PC-3 (cell line): ENCODE results near the gene OR6K6. TPM values are rescaled to one million over a fixed set of nuclear protein-coding genes. Genes with fewer than 3 reads are reported as not detected.

Source experiments
- ATAC-seq: fragments of 200-7000 bp; cut with Tn5 transposase; 2 replicates; pipeline ENCODE4 v1.9.1; 2020; ENCODE audit warnings: mild to moderate bottlenecking, moderate library complexity
- Bru-seq: library from RNA; stranded (reverse); fragments of 400-500 nt; gene quantifications from one replicate; lab custom pipeline; 2021; lab: Mats Ljungman, UMichigan
- BruChase-seq, 2 experiments: library from RNA; stranded (reverse); fragments of 400-500 nt; gene quantifications; one replicate each; lab custom pipeline; 2021; lab: Mats Ljungman, UMichigan
- BruUV-seq: library from RNA; stranded (reverse); fragments of 400-500 nt; replicated peaks from 2 replicates; lab custom pipeline; 2021; lab: Mats Ljungman, UMichigan
- CTCF ChIA-PET: fragments of 300-600 bp; sonication (Branson Sonifier 250); formaldehyde crosslinking; loops from one replicate; lab custom pipeline; 2022; ENCODE audit warnings: antibody characterized with exemption; lab: Charles Lee
- POLR2A ChIA-PET: fragments of 300-600 bp; sonication (Branson Sonifier 250); formaldehyde crosslinking; loops from one replicate; lab custom pipeline; 2022; ENCODE audit warnings: antibody characterized with exemption; ENCODE audit not compliant: unreplicated experiment; lab: Charles Lee
- DNase-seq: peaks from one replicate; pipeline ENCODE4 v3.0.0-alpha.2; 2015
- H2AFZ ChIP-seq: fragments of 300-600 bp; sonication (generic); 2 replicates; pipeline ENCODE4 v1.6.0; 2016; ENCODE audit warnings: antibody characterized with exemption, low read length
- H3F3A ChIP-seq: fragments of 300-600 bp; sonication (generic); one replicate; pipeline ENCODE4 v1.6.0; 2017; ENCODE audit warnings: antibody characterized with exemption, low read length, control low read depth, mild to moderate bottlenecking; ENCODE audit not compliant: unreplicated experiment
- H3K27ac ChIP-seq: fragments of 300-600 bp; sonication (generic); 2 replicates; pipeline ENCODE4 v1.5.1; 2016; ENCODE audit warnings: mild to moderate bottlenecking, low read length
- H3K27me3 ChIP-seq: fragments of 300-600 bp; sonication (generic); 2 replicates; pipeline ENCODE4 v1.6.1; 2016; ENCODE audit warnings: low read length, mixed read lengths
- H3K36me3 ChIP-seq: fragments of 300-600 bp; sonication (generic); 2 replicates; pipeline ENCODE4 v1.6.1; 2016; ENCODE audit warnings: low read depth, mixed run types, low read length, mixed read lengths
- H3K4me1 ChIP-seq: fragments of 300-600 bp; sonication (generic); 2 replicates; pipeline ENCODE4 v1.5.1; 2016; ENCODE audit warnings: low read length; ENCODE audit not compliant: insufficient read depth
- H3K4me2 ChIP-seq: fragments of 300-600 bp; sonication (generic); 2 replicates; pipeline ENCODE4 v1.6.0; 2016; ENCODE audit warnings: low read length
- H3K4me3 ChIP-seq: fragments of 300-600 bp; sonication (generic); 2 replicates; pipeline ENCODE4 v1.5.1; 2016; ENCODE audit warnings: mild to moderate bottlenecking, low read length, mixed read lengths
- H3K79me2 ChIP-seq: fragments of 300-600 bp; sonication (generic); 2 replicates; pipeline ENCODE4 v1.6.1; 2017; ENCODE audit warnings: low read length, mixed read lengths
- H3K9ac ChIP-seq: fragments of 300-600 bp; sonication (generic); 2 replicates; pipeline ENCODE4 v1.6.0; 2016; ENCODE audit warnings: mild to moderate bottlenecking, low read length
- H3K9me2 ChIP-seq: fragments of 300-600 bp; sonication (generic); replicated peaks from 2 replicates; pipeline ENCODE4 v1.6.1; 2016; ENCODE audit warnings: mixed run types, low read length, mixed read lengths
- H3K9me3 ChIP-seq: fragments of 300-600 bp; sonication (generic); 2 replicates; pipeline ENCODE4 v1.6.1; 2016; ENCODE audit warnings: low read length, mixed read lengths
- H4K20me1 ChIP-seq: fragments of 300-600 bp; sonication (generic); 2 replicates; pipeline ENCODE4 v1.6.1; 2016; ENCODE audit warnings: low read length, mixed read lengths
- CTCF ChIP-seq: fragments of 300-600 bp; sonication (generic); conservative IDR thresholded peaks from 2 replicates; pipeline ENCODE4 v1.5.1; 2017; ENCODE audit warnings: antibody characterized with exemption, low read depth, mild to moderate bottlenecking, low read length
- EZH2 ChIP-seq: fragments of 300-600 bp; sonication (generic); IDR thresholded peaks from one replicate; pipeline ENCODE4 v1.6.1; 2017; ENCODE audit warnings: antibody characterized with exemption, mild to moderate bottlenecking, low read length; ENCODE audit not compliant: unreplicated experiment
- EZH2phosphoT487 ChIP-seq: fragments of 300-600 bp; sonication (generic); IDR thresholded peaks from 2 replicates; pipeline ENCODE4 v1.6.1; 2018; ENCODE audit warnings: mild to moderate bottlenecking, antibody characterized with exemption, low read length, borderline replicate concordance
- intact Hi-C: fragments of 100-400 bp; cut with micrococcal nuclease; formaldehyde crosslinking; loops from 2 replicates; pipeline ENCODE4 v1.9.0; 2023
- long read RNA-seq: library from polyadenylated mRNA; unstranded; transcript quantifications from one replicate; pipeline ENCODE4 v2.0.0, GENCODE V29; 2021; ENCODE audit not compliant: unreplicated experiment
- total RNA-seq: library from RNA; depleted of rRNA; stranded (reverse); fragments of >200 nt; gene quantifications from 2 replicates; pipeline ENCODE4 v1.2.3, GENCODE V29; 2014; rRNA removed

OR6K6 gene
- not detected in 2 replicates for total RNA-seq
- not detected for Bru-seq, nascent RNA
- not detected for BruChase-seq, experiment 1, labeled RNA remaining after a 6-hour chase
- BruChase-seq, experiment 2, labeled RNA remaining after a 2-hour chase: not detected
- long read RNA-seq: 0 reads

- DNase-seq (no peak), ATAC-seq (no peak)
- Histone ChIP-seq H3K9me3 (no peaks in the 10 kb centered on the region), H3K9me2 (no peaks in the 10 kb centered on the region), H3K9ac (no peak within 1 kb of the TSS), H3K79me2 (no peaks in the 10 kb centered on the region), H3K36me3 (no peaks in the 10 kb centered on the region), H3K27ac (no peak within 1 kb of the TSS), H2AFZ (no peak within 1 kb of the TSS), H3K4me2 (no peak within 1 kb of the TSS), H3F3A (no peaks in the 10 kb centered on the region), H3K4me1 (no peaks in the 10 kb centered on the region), H3K27me3 (peaks cover 34% of the 10 kb centered on the region; the same call in 1 of the 2 replicates), H3K4me3 (no peak within 1 kb of the TSS), H4K20me1 (no peaks in the 10 kb centered on the region)
- intact Hi-C loops: no loop called here
- TF ChIP-seq EZH2 (no peak), CTCF (no peak), EZH2phosphoT487 (no peak)
- CTCF ChIA-PET: no interaction called here
- POLR2A ChIA-PET: no interaction called here
- BruUV-seq: no TSS peak
These were observed at the start of gene OR6K6 for GRCh38 chr1:158754420-158754819. Gene OR6K6 (plus strand): TSS chr1:158754720. CDS start chr1:158754888, 168 bp downstream.

GRCh38 chr1:158706096-158706495 is 48.4 kb upstream of the OR6K6 start:
- BruUV-seq: no TSS peak
- TF ChIP-seq EZH2 (no peak), CTCF (no peak), EZH2phosphoT487 (no peak)
- ATAC-seq (no peak), DNase-seq (no peak)
- H3K4me3 ChIP-seq: no peak overlapping the region
- no peak overlapping the region for H3K9ac ChIP-seq
- H4K20me1 ChIP-seq: no peaks in the 10 kb centered on the region
- no peaks in the 10 kb centered on the region for H3K4me1 ChIP-seq
- CTCF ChIA-PET: no interaction called here
- no peaks in the 10 kb centered on the region for H3K79me2 ChIP-seq
- peaks cover 19% of the 10 kb centered on the region for H3K27me3 ChIP-seq
- no peaks in the 10 kb centered on the region for H3K9me2 ChIP-seq
- no peak overlapping the region for H2AFZ ChIP-seq
- H3K27ac ChIP-seq: no peak overlapping the region
- POLR2A ChIA-PET: no interaction called here
- intact Hi-C loops: no loop called here
- no peaks in the 10 kb centered on the region for H3K9me3 ChIP-seq
- no peak overlapping the region for H3K4me2 ChIP-seq
- no peaks in the 10 kb centered on the region for H3K36me3 ChIP-seq
- H3F3A ChIP-seq: no peaks in the 10 kb centered on the region

GRCh38 chr1:158711098-158711497 is 43.4 kb upstream of the OR6K6 start:
- Histone ChIP-seq H4K20me1 (no peaks in the 10 kb centered on the region), H3K9me3 (no peaks in the 10 kb centered on the region), H2AFZ (no peak overlapping the region), H3F3A (no peaks in the 10 kb centered on the region), H3K79me2 (no peaks in the 10 kb centered on the region), H3K27me3 (peaks cover 19% of the 10 kb centered on the region), H3K4me3 (no peak overlapping the region), H3K27ac (no peak overlapping the region), H3K4me2 (no peak overlapping the region), H3K36me3 (no peaks in the 10 kb centered on the region), H3K9me2 (no peaks in the 10 kb centered on the region), H3K9ac (no peak overlapping the region), H3K4me1 (no peaks in the 10 kb centered on the region)
- BruUV-seq: no TSS peak
- TF ChIP-seq CTCF: no peak
- TF ChIP-seq EZH2: no peak
- no peak for TF ChIP-seq EZH2phosphoT487
- ATAC-seq (no peak), DNase-seq (no peak)
- POLR2A ChIA-PET: no interaction called here
- intact Hi-C loops: no loop called here
- CTCF ChIA-PET: no interaction called here
